Measurements from ENCODE around the gene HUWE1. TPM values are rescaled to one million over a fixed set of nuclear protein-coding genes. Genes with fewer than 3 reads are reported as not detected.

HUWE1 gene
- total RNA-seq, 4 donors from 2014 or later: 65.1 to 104 (median 84.7) TPM

DNA sequence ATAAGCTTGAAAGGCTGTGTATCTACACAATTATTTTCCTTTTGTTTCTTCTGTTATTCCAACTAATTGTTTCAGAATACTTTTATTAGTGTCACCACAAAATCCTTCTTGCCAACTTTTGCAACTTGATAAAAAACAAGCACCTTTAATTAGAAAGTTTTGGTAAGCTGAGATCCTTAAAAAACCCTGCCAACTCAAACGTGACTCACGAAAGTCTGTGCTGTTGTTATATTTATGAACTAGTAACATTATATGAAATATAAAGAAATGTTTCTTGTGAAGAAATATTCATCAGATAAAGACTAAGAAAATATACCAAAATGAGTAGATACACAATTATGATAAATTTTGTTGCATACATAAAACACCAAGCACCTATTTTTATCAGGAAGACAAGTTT is 49.0 kb downstream of the HUWE1 start:
- Histone ChIP-seq H3K27me3 (no peaks in the 10 kb centered on the region), H3K4me3 (no peak overlapping the region), H3K9me3 (no peaks in the 10 kb centered on the region), H3K4me1 (no peaks in the 10 kb centered on the region), H3K27ac (no peak overlapping the region), H3K36me3 (no peaks in the 10 kb centered on the region)
- TF ChIP-seq EP300 (IDR thresholded peaks at IDR 0.05; ENCODE audit: low read depth): no peak
- TF ChIP-seq POLR2A (IDR thresholded peaks at IDR 0.05): no peak
- TF ChIP-seq POLR2AphosphoS5 (IDR thresholded peaks at IDR 0.05): no peak
- TF ChIP-seq CTCF (IDR thresholded peaks at IDR 0.05): no peak
- in situ Hi-C loops (cut with MboI; ENCODE audit: low pct_ligation_motif_present in 1 of 4, low pct_unique_long_range_greater_than_20kb in 1 of 4, low sequenced_read_pairs in 3 of 4) (no loop called here), intact Hi-C loops (cut with DNase I; ENCODE audit: low total_unique reads) (no loop called here)
- 73 to 80% methylated on average over 1 to 2 of the region's 2 CpGs for WGBS, 2 donors (ENCODE audit: low coverage in 1 of 2)
- no peak for DNase-seq

DNA sequence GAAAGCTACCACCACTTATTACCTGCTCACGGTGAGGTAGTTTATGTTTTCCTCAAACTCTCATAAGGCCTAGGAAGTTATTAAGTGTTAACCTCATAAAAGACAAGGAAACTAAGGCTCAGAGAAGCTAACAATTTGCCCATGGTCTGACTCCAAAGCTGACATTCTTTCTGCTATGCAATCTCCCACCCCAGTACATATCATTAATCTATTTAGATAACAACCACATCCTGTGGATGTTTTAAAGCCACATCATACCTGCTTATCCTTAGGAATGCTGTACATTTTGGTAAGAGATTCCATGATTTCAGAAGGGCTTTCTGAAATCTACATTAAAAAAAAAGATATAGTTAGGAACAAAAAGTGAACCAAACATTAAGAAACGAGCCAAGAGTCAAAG is 55.4 kb downstream of the HUWE1 start:
- peaks cover 0 to 11% (median 3%) of the 10 kb centered on the region in 4 donors for H3K36me3 ChIP-seq
- 65 to 91% methylated on average over 1 to 2 of the region's 2 CpGs for WGBS, 2 donors (ENCODE audit: low coverage in 1 of 2)
- no peak overlapping the region for H3K4me3 ChIP-seq
- no peaks in the 10 kb centered on the region for H3K9me3 ChIP-seq
- no peak for DNase-seq
- H3K27ac ChIP-seq: no peak overlapping the region
- in situ Hi-C loops (cut with MboI; ENCODE audit: low pct_ligation_motif_present in 1 of 4, low pct_unique_long_range_greater_than_20kb in 1 of 4, low sequenced_read_pairs in 3 of 4) (no loop called here), intact Hi-C loops (cut with DNase I; ENCODE audit: low total_unique reads) (no loop called here)
- TF ChIP-seq CTCF (IDR thresholded peaks at IDR 0.05) (no peak), POLR2AphosphoS5 (IDR thresholded peaks at IDR 0.05) (no peak), EP300 (IDR thresholded peaks at IDR 0.05; ENCODE audit: low read depth) (no peak), POLR2A (IDR thresholded peaks at IDR 0.05) (no peak)
- H3K27me3 ChIP-seq: no peaks in the 10 kb centered on the region
- no peaks in the 10 kb centered on the region for H3K4me1 ChIP-seq

DNA sequence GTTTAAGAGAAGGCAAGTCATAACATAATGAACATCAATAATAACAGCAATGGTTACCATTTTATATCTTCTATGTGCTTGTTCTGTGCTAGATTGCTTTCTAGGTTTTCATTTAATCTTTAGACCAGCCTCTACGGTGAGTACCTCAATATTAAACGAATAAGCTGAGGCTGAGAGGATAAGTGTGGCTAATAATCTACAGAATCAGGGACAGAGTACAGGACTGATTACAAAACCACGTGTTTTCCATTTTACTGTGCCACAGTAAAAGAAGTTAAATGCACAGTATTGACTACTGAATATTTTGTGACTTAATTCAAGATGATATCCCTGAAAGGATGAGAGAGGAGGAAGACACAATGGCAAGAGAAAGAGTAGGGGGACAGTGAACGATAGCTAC is 56.3 kb downstream of the HUWE1 start:
- intact Hi-C loops (cut with DNase I; ENCODE audit: low total_unique reads): no loop called here
- Histone ChIP-seq H3K4me1 (no peaks in the 10 kb centered on the region), H3K27ac (no peak overlapping the region), H3K27me3 (no peaks in the 10 kb centered on the region), H3K4me3 (no peak overlapping the region), H3K9me3 (no peaks in the 10 kb centered on the region), H3K36me3 (peaks cover 0 to 11% (median 3%) of the 10 kb centered on the region in 4 donors)
- TF ChIP-seq POLR2A (IDR thresholded peaks at IDR 0.05): no peak
- TF ChIP-seq EP300 (IDR thresholded peaks at IDR 0.05; ENCODE audit: low read depth): no peak
- TF ChIP-seq POLR2AphosphoS5 (IDR thresholded peaks at IDR 0.05): no peak
- no peak for TF ChIP-seq CTCF (IDR thresholded peaks at IDR 0.05)
- in situ Hi-C loops (cut with MboI; ENCODE audit: low pct_ligation_motif_present in 1 of 4, low pct_unique_long_range_greater_than_20kb in 1 of 4, low sequenced_read_pairs in 3 of 4): no loop called here
- DNase-seq: no peak
- WGBS, 2 donors (ENCODE audit: low coverage in 1 of 2): 20 to 57% methylated on average over 1 to 4 of the region's 4 CpGs

DNA sequence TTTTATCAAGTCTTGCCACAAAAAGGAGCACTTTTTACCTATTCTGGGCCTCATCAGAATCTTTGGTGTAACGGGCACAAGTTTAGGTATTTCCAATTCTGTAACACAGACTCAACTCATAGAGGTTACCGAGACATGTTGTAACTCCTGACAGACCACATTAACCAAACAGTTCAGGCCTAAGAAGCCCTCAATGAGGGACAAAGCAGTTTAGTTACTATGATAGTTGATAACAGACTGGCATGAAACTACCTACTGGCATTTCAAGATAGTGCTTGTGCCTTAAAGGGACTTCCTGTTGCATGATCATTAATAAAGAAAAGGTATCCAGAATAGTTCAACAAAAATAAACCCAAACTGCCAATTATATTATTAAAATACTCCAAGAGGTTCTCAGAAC is 64.1 kb downstream of the HUWE1 start:
- Histone ChIP-seq H3K4me3 (no peak overlapping the region), H3K9me3 (no peaks in the 10 kb centered on the region), H3K36me3 (peaks cover 0 to 6% (median 1%) of the 10 kb centered on the region in 4 donors), H3K4me1 (no peaks in the 10 kb centered on the region), H3K27ac (no peak overlapping the region), H3K27me3 (no peaks in the 10 kb centered on the region)
- no peak for DNase-seq
- in situ Hi-C loops (cut with MboI; ENCODE audit: low pct_ligation_motif_present in 1 of 4, low pct_unique_long_range_greater_than_20kb in 1 of 4, low sequenced_read_pairs in 3 of 4): no loop called here
- 81% methylated on average over 2 of the region's 2 CpGs; no CpG with 5 or more reads in 1 of the 2 donors for WGBS, 2 donors (ENCODE audit: low coverage in 1 of 2)
- intact Hi-C loops (cut with DNase I; ENCODE audit: low total_unique reads): no loop called here
- no peak for TF ChIP-seq POLR2A (IDR thresholded peaks at IDR 0.05)

DNA sequence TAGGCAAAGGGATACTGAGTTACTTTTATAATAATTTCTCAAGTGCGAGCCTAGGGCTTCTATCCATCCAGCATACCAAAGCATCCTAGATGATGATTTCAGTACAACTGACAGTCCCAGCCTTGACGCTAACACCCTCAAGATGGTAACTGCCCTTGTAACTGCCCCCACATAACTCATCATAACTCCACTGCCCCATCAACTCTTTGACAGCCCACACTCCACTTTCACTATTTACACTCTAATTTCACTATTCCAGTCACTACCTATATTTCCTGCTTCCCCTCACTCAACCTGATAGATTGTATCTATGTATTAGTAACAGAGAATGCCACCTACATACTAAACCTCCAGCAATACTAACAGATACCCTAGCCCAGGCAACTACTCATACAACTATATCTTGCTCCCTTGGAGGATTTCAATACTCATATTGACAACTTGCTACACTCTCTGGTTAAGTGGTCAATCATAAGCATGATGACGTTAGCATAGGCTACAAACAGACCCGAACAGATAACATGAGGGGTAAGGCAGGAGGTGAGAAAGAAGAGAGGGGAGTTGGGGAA is 65.0 kb downstream of the HUWE1 start:
- Histone ChIP-seq H3K9me3 (no peaks in the 10 kb centered on the region), H3K4me1 (no peaks in the 10 kb centered on the region), H3K27me3 (no peaks in the 10 kb centered on the region), H3K36me3 (peaks cover 0 to 6% (median 1%) of the 10 kb centered on the region in 4 donors), H3K4me3 (no peak overlapping the region), H3K27ac (no peak overlapping the region)
- 66 to 100% methylated on average over 2 to 4 of the region's 4 CpGs for WGBS, 2 donors (ENCODE audit: low coverage in 1 of 2)
- in situ Hi-C loops (cut with MboI; ENCODE audit: low pct_ligation_motif_present in 1 of 4, low pct_unique_long_range_greater_than_20kb in 1 of 4, low sequenced_read_pairs in 3 of 4): no loop called here
- intact Hi-C loops (cut with DNase I; ENCODE audit: low total_unique reads): no loop called here
- TF ChIP-seq POLR2AphosphoS5 (IDR thresholded peaks at IDR 0.05): no peak
- no peak for TF ChIP-seq EP300 (IDR thresholded peaks at IDR 0.05; ENCODE audit: low read depth)
- no peak for TF ChIP-seq CTCF (IDR thresholded peaks at IDR 0.05)
- no peak for TF ChIP-seq POLR2A (IDR thresholded peaks at IDR 0.05)
- DNase-seq: no peak

Data from transverse colon (tissue), 4 donors.